Karpas-422 (cell line): ENCODE data around the gene DCANP1. TPM values are rescaled to one million over a fixed set of nuclear protein-coding genes. Genes with fewer than 3 reads are reported as not detected.
A peak's percentile ranks its signal among the peaks of the same experiment; 100 is the strongest.

Source experiments
- DNase-seq: peaks from one replicate; pipeline ENCODE4 v3.0.0-alpha.2; 2015
- H2AFZ ChIP-seq: fragments of 200-600 bp; sonication (generic); 2 replicates; pipeline ENCODE4 v1.6.1; 2014; ENCODE audit warnings: antibody characterized with exemption, low read length, mixed read lengths
- H3K27ac ChIP-seq: fragments of 200-600 bp; sonication (generic); 2 replicates; pipeline ENCODE4 v1.5.1; 2014; ENCODE audit warnings: mild to moderate bottlenecking, low read length, moderate library complexity
- H3K27me3 ChIP-seq: fragments of 200-600 bp; sonication (generic); 2 replicates; pipeline ENCODE4 v1.6.1; 2014; ENCODE audit warnings: low read length, mixed read lengths
- H3K36me3 ChIP-seq: fragments of 200-600 bp; sonication (generic); 2 replicates; pipeline ENCODE4 v1.6.1; 2014; ENCODE audit warnings: low read length, mixed read lengths; ENCODE audit not compliant: insufficient read depth
- H3K4me1 ChIP-seq: fragments of 200-600 bp; sonication (generic); 2 replicates; pipeline ENCODE4 v1.6.1; 2014; ENCODE audit warnings: mild to moderate bottlenecking, low read length, mixed read lengths
- H3K4me2 ChIP-seq: fragments of 200-600 bp; sonication (generic); 2 replicates; pipeline ENCODE4 v1.6.1; 2014; ENCODE audit warnings: low read length, low read depth, mild to moderate bottlenecking; ENCODE audit not compliant: poor library complexity, severe bottlenecking
- H3K4me3 ChIP-seq: fragments of 200-600 bp; sonication (generic); 2 replicates; pipeline ENCODE4 v1.5.1; 2014; ENCODE audit warnings: mild to moderate bottlenecking, antibody characterized with exemption, low read length, mixed read lengths
- H3K79me2 ChIP-seq: fragments of 200-600 bp; sonication (generic); 2 replicates; pipeline ENCODE4 v1.6.1; 2014; ENCODE audit warnings: mild to moderate bottlenecking, low read length, mixed read lengths
- H3K9ac ChIP-seq: fragments of 200-600 bp; sonication (generic); 2 replicates; pipeline ENCODE4 v1.6.0; 2014; ENCODE audit warnings: low read length
- H3K9me2 ChIP-seq: fragments of 200-600 bp; sonication (generic), shearing (Covaris generic); replicated peaks from 2 replicates; pipeline ENCODE4 v1.6.0; 2014; ENCODE audit warnings: mild to moderate bottlenecking, low read length, moderate library complexity; ENCODE audit not compliant: insufficient read depth
- H3K9me3 ChIP-seq: fragments of 300-700, 200-600 bp; sonication (generic); 2 replicates; pipeline ENCODE4 v1.6.1; 2014; ENCODE audit warnings: low read length, mixed read lengths
- H4K20me1 ChIP-seq: fragments of 200-600 bp; sonication (generic); 2 replicates; pipeline ENCODE4 v1.6.1; 2014; ENCODE audit warnings: mild to moderate bottlenecking, antibody characterized with exemption, low read length, low read depth; ENCODE audit not compliant: insufficient read depth
- small RNA-seq: library from RNA; depleted of rRNA; stranded (forward); fragments of <200 nt; gene quantifications from one replicate; pipeline ENCODE3, GENCODE V24; 2014
- total RNA-seq: library from RNA; depleted of rRNA; stranded (reverse); fragments of >200 nt; shearing (Covaris generic); gene quantifications from 2 replicates; pipeline ENCODE4 v1.2.3, GENCODE V29; 2014; ENCODE audit warnings: low replicate concordance; rRNA removed

DCANP1 gene
- total RNA-seq, 1 experiment from 2014 or later: not detected

DNA sequence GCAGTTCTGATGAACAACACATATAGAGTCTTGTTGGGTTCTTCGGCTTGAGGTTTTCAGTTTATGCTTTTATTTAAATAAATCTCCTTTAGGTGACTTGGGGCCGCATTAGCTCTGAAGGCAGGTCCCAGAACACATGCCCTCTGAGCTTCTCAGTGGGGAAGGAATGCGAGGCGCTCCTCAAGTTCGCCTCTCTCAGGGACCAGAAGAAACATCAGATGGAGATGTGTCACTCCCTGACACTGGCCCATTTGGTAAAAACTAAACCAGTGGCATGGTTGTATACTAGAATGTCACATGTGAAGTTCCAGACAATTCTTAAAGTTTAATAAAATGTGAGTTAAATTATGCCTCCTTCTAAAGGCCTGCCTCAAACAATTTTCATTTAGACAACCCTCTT lies 50.1 kb downstream of the DCANP1 start:
- H3K79me2 ChIP-seq: peaks cover 67% of the 10 kb centered on the region
- peak overlapping the region; percentile 94; the same call in 1 of the 2 replicates for H3K9ac ChIP-seq
- peak overlapping the region; percentile 92; the same call in 1 of the 2 replicates for H3K4me3 ChIP-seq
- no peaks in the 10 kb centered on the region for H3K9me3 ChIP-seq
- peak overlapping the region; percentile 88 for H3K4me2 ChIP-seq
- peaks cover 71% of the 10 kb centered on the region for H3K4me1 ChIP-seq
- no peak for DNase-seq
- no peak overlapping the region for H3K27ac ChIP-seq
- peaks cover 57% of the 10 kb centered on the region for H4K20me1 ChIP-seq
- no peak overlapping the region for H2AFZ ChIP-seq
- H3K27me3 ChIP-seq: no peaks in the 10 kb centered on the region
- H3K36me3 ChIP-seq: no peaks in the 10 kb centered on the region; the same call in 1 of the 2 replicates
- no peaks in the 10 kb centered on the region for H3K9me2 ChIP-seq

GRCh38 chr5:135396459-135397055 lies 50.6 kb downstream of the DCANP1 start:
- H2AFZ ChIP-seq: no peak overlapping the region
- H4K20me1 ChIP-seq: peaks cover 62% of the 10 kb centered on the region
- peak overlapping the region; percentile 94; the same call in 1 of the 2 replicates for H3K9ac ChIP-seq
- peaks cover 72% of the 10 kb centered on the region for H3K79me2 ChIP-seq
- H3K27me3 ChIP-seq: no peaks in the 10 kb centered on the region
- H3K36me3 ChIP-seq: peaks cover 3% of the 10 kb centered on the region; the same call in 1 of the 2 replicates
- no peak for DNase-seq
- peaks cover 76% of the 10 kb centered on the region for H3K4me1 ChIP-seq
- H3K9me2 ChIP-seq: no peaks in the 10 kb centered on the region
- no peaks in the 10 kb centered on the region for H3K9me3 ChIP-seq
- no peak overlapping the region for H3K27ac ChIP-seq
- peak overlapping the region; percentile 88 for H3K4me2 ChIP-seq
- H3K4me3 ChIP-seq: peak overlapping the region; percentile 92; the same call in 1 of the 2 replicates

- Histone ChIP-seq H3K36me3 (peaks cover 3% of the 10 kb centered on the region; the same call in 1 of the 2 replicates), H3K4me3 (no peak overlapping the region), H4K20me1 (peaks cover 69% of the 10 kb centered on the region), H3K4me1 (peaks cover 81% of the 10 kb centered on the region), H3K9ac (no peak overlapping the region), H3K9me2 (no peaks in the 10 kb centered on the region), H3K9me3 (no peaks in the 10 kb centered on the region), H3K79me2 (peaks cover 79% of the 10 kb centered on the region), H3K27ac (no peak overlapping the region), H2AFZ (no peak overlapping the region), H3K27me3 (no peaks in the 10 kb centered on the region), H3K4me2 (peak overlapping the region; percentile 6)
- no peak for DNase-seq
Observed at GRCh38 chr5:135395866-135396265, 51.3 kb downstream of the DCANP1 start.

GRCh38 chr5:135395451-135395850 lies 51.7 kb downstream of the DCANP1 start:
- Histone ChIP-seq H3K4me2 (peak overlapping the region; percentile 6), H3K9me3 (no peaks in the 10 kb centered on the region), H3K27me3 (no peaks in the 10 kb centered on the region), H3K9me2 (no peaks in the 10 kb centered on the region), H4K20me1 (peaks cover 73% of the 10 kb centered on the region), H3K36me3 (peaks cover 3% of the 10 kb centered on the region; the same call in 1 of the 2 replicates), H3K4me3 (no peak overlapping the region), H3K79me2 (peaks cover 83% of the 10 kb centered on the region), H3K4me1 (peaks cover 81% of the 10 kb centered on the region), H2AFZ (no peak overlapping the region), H3K27ac (no peak overlapping the region), H3K9ac (no peak overlapping the region)
- peak; percentile 61 for DNase-seq

Small RNA genes within 50 kb of the gene (small RNA-seq; reads per million reads assigned to genes)
- gene DCANP1: not detected

Other genes starting within 250 kb of the DCANP1 start
- gene MACROH2A1, start 48.1 kb downstream of the DCANP1 start, total RNA-seq: 160 and 245 TPM in 2 replicates
- gene TIFAB, start 5.0 kb upstream of the DCANP1 start, total RNA-seq: not detected in 2 replicates
- gene NEUROG1, start 88.6 kb upstream of the DCANP1 start, total RNA-seq: not detected in 2 replicates
- not detected in 2 replicates for gene CXCL14, start 131.6 kb upstream of the DCANP1 start, total RNA-seq